Rectal smooth muscle tissue (tissue), 1 donor: Measurements from ENCODE around the gene CCDC190.
A peak's percentile ranks its signal among the peaks of the same experiment; 100 is the strongest.

Source experiments
- H3K27ac ChIP-seq: one replicate; pipeline ENCODE4 v1.7.0; 2013; ENCODE audit warnings: low read depth, low read length, inconsistent platforms
- H3K27me3 ChIP-seq: one replicate; pipeline ENCODE4 v1.7.0; 2013; ENCODE audit warnings: low read length; ENCODE audit not compliant: control insufficient read depth, insufficient read depth
- H3K36me3 ChIP-seq: one replicate; pipeline ENCODE4 v1.7.0; 2013; ENCODE audit warnings: low read length; ENCODE audit not compliant: control insufficient read depth, insufficient read depth
- H3K4me1 ChIP-seq: one replicate; pipeline ENCODE4 v1.7.0; 2013; ENCODE audit warnings: low read length; ENCODE audit not compliant: control insufficient read depth, insufficient read depth
- H3K4me3 ChIP-seq: one replicate; pipeline ENCODE4 v1.7.0; 2013; ENCODE audit warnings: low read length
- H3K9ac ChIP-seq: one replicate; pipeline ENCODE4 v1.7.0; 2013; ENCODE audit warnings: low read length

The CCDC190 gene

GRCh38 chr1:162847839-162848453 lies 13.0 kb downstream of the CCDC190 start:
- Histone ChIP-seq H3K27ac (no peak overlapping the region), H3K36me3 (no peaks in the 10 kb centered on the region), H3K27me3 (no peaks in the 10 kb centered on the region), H3K4me1 (no peaks in the 10 kb centered on the region), H3K4me3 (no peak overlapping the region), H3K9ac (no peak overlapping the region)

GRCh38 chr1:162846256-162847212 lies 14.4 kb downstream of the CCDC190 start:
- H3K9ac ChIP-seq: no peak overlapping the region
- no peaks in the 10 kb centered on the region for H3K27me3 ChIP-seq
- no peaks in the 10 kb centered on the region for H3K36me3 ChIP-seq
- no peaks in the 10 kb centered on the region for H3K4me1 ChIP-seq
- no peak overlapping the region for H3K27ac ChIP-seq
- H3K4me3 ChIP-seq: no peak overlapping the region

GRCh38 chr1:162844153-162844552 lies 16.8 kb downstream of the CCDC190 start:
- no peak overlapping the region for H3K4me3 ChIP-seq
- H3K4me1 ChIP-seq: no peaks in the 10 kb centered on the region
- H3K9ac ChIP-seq: no peak overlapping the region
- no peak overlapping the region for H3K27ac ChIP-seq
- no peaks in the 10 kb centered on the region for H3K36me3 ChIP-seq
- H3K27me3 ChIP-seq: no peaks in the 10 kb centered on the region

GRCh38 chr1:162840250-162840839 lies 20.6 kb downstream of the CCDC190 start:
- H3K27ac ChIP-seq: no peak overlapping the region
- no peaks in the 10 kb centered on the region for H3K4me1 ChIP-seq
- H3K4me3 ChIP-seq: no peak overlapping the region
- H3K9ac ChIP-seq: no peak overlapping the region
- no peaks in the 10 kb centered on the region for H3K36me3 ChIP-seq
- no peaks in the 10 kb centered on the region for H3K27me3 ChIP-seq

- Histone ChIP-seq H3K4me3 (no peak overlapping the region), H3K27ac (no peak overlapping the region), H3K36me3 (no peaks in the 10 kb centered on the region), H3K27me3 (no peaks in the 10 kb centered on the region), H3K9ac (no peak overlapping the region), H3K4me1 (no peaks in the 10 kb centered on the region)
These were observed 22.1 kb downstream of the CCDC190 start for GRCh38 chr1:162838863-162839262.

GRCh38 chr1:162835157-162835899 lies 25.6 kb downstream of the CCDC190 start:
- no peaks in the 10 kb centered on the region for H3K36me3 ChIP-seq
- no peak overlapping the region for H3K4me3 ChIP-seq
- no peaks in the 10 kb centered on the region for H3K27me3 ChIP-seq
- no peaks in the 10 kb centered on the region for H3K4me1 ChIP-seq
- H3K27ac ChIP-seq: no peak overlapping the region
- no peak overlapping the region for H3K9ac ChIP-seq

- Histone ChIP-seq H3K4me3 (no peak overlapping the region), H3K36me3 (no peaks in the 10 kb centered on the region), H3K9ac (no peak overlapping the region), H3K4me1 (no peaks in the 10 kb centered on the region), H3K27ac (no peak overlapping the region), H3K27me3 (no peaks in the 10 kb centered on the region)
These were observed 28.5 kb downstream of the CCDC190 start for GRCh38 chr1:162832470-162832869.

GRCh38 chr1:162829268-162829667 lies 31.7 kb downstream of the CCDC190 start:
- Histone ChIP-seq H3K27me3 (no peaks in the 10 kb centered on the region), H3K4me3 (no peak overlapping the region), H3K36me3 (no peaks in the 10 kb centered on the region), H3K9ac (no peak overlapping the region), H3K27ac (no peak overlapping the region), H3K4me1 (no peaks in the 10 kb centered on the region)

GRCh38 chr1:162823771-162824525 lies 37.0 kb downstream of the CCDC190 start:
- no peak overlapping the region for H3K9ac ChIP-seq
- H3K4me3 ChIP-seq: no peak overlapping the region
- H3K4me1 ChIP-seq: peaks cover 4% of the 10 kb centered on the region
- H3K36me3 ChIP-seq: no peaks in the 10 kb centered on the region
- H3K27ac ChIP-seq: no peak overlapping the region
- peaks cover 9% of the 10 kb centered on the region for H3K27me3 ChIP-seq

GRCh38 chr1:162823231-162823630 lies 37.7 kb downstream of the CCDC190 start:
- Histone ChIP-seq H3K4me1 (peaks cover 4% of the 10 kb centered on the region), H3K4me3 (no peak overlapping the region), H3K9ac (no peak overlapping the region), H3K36me3 (no peaks in the 10 kb centered on the region), H3K27me3 (peaks cover 9% of the 10 kb centered on the region), H3K27ac (no peak overlapping the region)

- Histone ChIP-seq H3K4me3 (peak overlapping the region; percentile 71), H3K27ac (no peak overlapping the region), H3K9ac (no peak overlapping the region), H3K27me3 (peaks cover 9% of the 10 kb centered on the region), H3K36me3 (no peaks in the 10 kb centered on the region), H3K4me1 (peaks cover 4% of the 10 kb centered on the region)
These were observed 38.4 kb downstream of the CCDC190 start for GRCh38 chr1:162822391-162823200.
